K562 (cell line): ENCODE data around the gene RECK.

ENCODE experiments used
- ARNT ChIP-seq, 2 experiments: fragments of 450-650 bp; IDR thresholded peaks; 2 replicates each; pipeline ENCODE4 v1.6.1; 2016; ENCODE audit warnings: mild to moderate bottlenecking in 1 of 2
- CBX1 ChIP-seq: sonication (generic); IDR thresholded peaks from 2 replicates; pipeline ENCODE4 v1.6.1; 2016; ENCODE audit warnings: antibody characterized with exemption, low read depth, mild to moderate bottlenecking
- CTCF ChIP-seq, 3 experiments: IDR thresholded peaks in 2 of 3; conservative IDR thresholded peaks in 1 of 3; 2 replicates each; pipeline ENCODE4 v1.5.1; 2011 to 2012; ENCODE audit warnings: low read length in 3 of 3, mild to moderate bottlenecking in 3 of 3, control low read depth in 2 of 3, improper control_type of control experiment in 1 of 3, inconsistent platforms in 1 of 3, low read depth in 1 of 3, mixed read lengths in 1 of 3, moderate library complexity in 1 of 3; ENCODE audit not compliant: insufficient read depth in 2 of 3
- EP300 ChIP-seq: IDR thresholded peaks from 2 replicates; pipeline ENCODE4 v1.6.1; 2012; ENCODE audit warnings: low read length, improper control_type of control experiment
- JUND ChIP-seq, 2 experiments: IDR thresholded peaks; 2 replicates in 1 of 2; 3 replicates in 1 of 2; pipeline ENCODE4 v1.6.1; 2011; ENCODE audit warnings: borderline replicate concordance in 2 of 2, low read depth in 2 of 2, low read length in 2 of 2, improper control_type of control experiment in 1 of 2, missing biosample characterization in 1 of 2, missing genetic modification characterization in 1 of 2, missing genetic modification reagents in 1 of 2
- KLF16 ChIP-seq: IDR thresholded peaks from 2 replicates; pipeline ENCODE4 v1.6.1; 2016; ENCODE audit warnings: antibody characterized with exemption
- MNT ChIP-seq, 2 experiments: fragments of 450-650 bp; conservative IDR thresholded peaks; 2 replicates each; pipeline ENCODE4 v1.6.1; 2017; ENCODE audit warnings: mild to moderate bottlenecking in 2 of 2, moderate library complexity in 2 of 2
- POLR2AphosphoS5 ChIP-seq: IDR thresholded peaks from 2 replicates; pipeline ENCODE4 v1.6.1; 2011; ENCODE audit warnings: mild to moderate bottlenecking, low read depth, low read length, moderate library complexity; ENCODE audit not compliant: control insufficient read depth, insufficient read depth
- SOX6 ChIP-seq: fragments of 450-650 bp; IDR thresholded peaks from 2 replicates; pipeline ENCODE4 v1.6.1; 2014; ENCODE audit warnings: mild to moderate bottlenecking
- THRA ChIP-seq: fragments of 450-650 bp; IDR thresholded peaks from 2 replicates; pipeline ENCODE4 v1.6.1; 2017; ENCODE audit warnings: mild to moderate bottlenecking, moderate library complexity
- USF2 ChIP-seq: sonication (generic); formaldehyde crosslinking; IDR thresholded peaks from 2 replicates; pipeline ENCODE4 v1.5.0; 2020; ENCODE audit warnings: missing genetic modification reagents
- ZBTB33 ChIP-seq: sonication (generic); formaldehyde crosslinking; IDR thresholded peaks from 2 replicates; pipeline ENCODE4 v1.8.1; 2023; ENCODE audit warnings: mild to moderate bottlenecking, missing genetic modification reagents
- ZNF253 ChIP-seq: fragments of 250-450 bp; sonication (Bioruptor Pico); conservative IDR thresholded peaks from 2 replicates; pipeline ENCODE4 v1.6.1; 2021; ENCODE audit warnings: mild to moderate bottlenecking
- ZNF785 ChIP-seq: fragments of 250-450 bp; sonication (Bioruptor Pico); IDR thresholded peaks from 2 replicates; pipeline ENCODE4 v1.4.0; 2020; ENCODE audit warnings: mild to moderate bottlenecking

- TF ChIP-seq EP300, result no peak
- no peak for TF ChIP-seq ZNF785 (CRISPR knock-in tag)
- TF ChIP-seq SOX6, result no peak
- TF ChIP-seq USF2 (CRISPR knock-in tag), result no peak
- no peak for TF ChIP-seq KLF16
- no peak for TF ChIP-seq ARNT (IDR thresholded peaks at IDR 0.05)
- TF ChIP-seq MNT (conservative IDR thresholded peaks at IDR 0.05), result no peak
- no peak for TF ChIP-seq POLR2AphosphoS5
- TF ChIP-seq ZNF253 (CRISPR knock-in tag), result no peak
- TF ChIP-seq ZBTB33 (CRISPR knock-in tag), result no peak
- TF ChIP-seq CBX1, result no peak
- no peak for TF ChIP-seq JUND (IDR thresholded peaks at IDR 0.05; ENCODE audit: borderline replicate concordance, low read depth, low read length)
- no peak for TF ChIP-seq JUND (tag; IDR thresholded peaks at IDR 0.05; ENCODE audit: borderline replicate concordance, low read depth, low read length)
- no peak for TF ChIP-seq THRA
- TF ChIP-seq CTCF (IDR thresholded peaks at IDR 0.05 in 2 of 3, conservative IDR thresholded peaks at IDR 0.05 in 1 of 3; ENCODE audit: insufficient read depth in 2 of 3, low read depth in 1 of 3, low read length in 3 of 3), result no peak
Observed at GRCh38 chr9:36078051-36078450, 41.3 kb downstream of the RECK start.
